ENCODE results near the gene OCA2.

Gene OCA2

GRCh38 chr15:27932600-27932999 lies 166.5 kb downstream of the OCA2 start:
- no peak for DNase-seq

- DNase-seq = no peak
Observed at GRCh38 chr15:27928386-27928785, 170.7 kb downstream of the OCA2 start.

- DNase-seq = no peak
Observed at GRCh38 chr15:27912283-27912682, 186.8 kb downstream of the OCA2 start.

GRCh38 chr15:27906802-27907201 lies 192.3 kb downstream of the OCA2 start:
- DNase-seq = no peak

- DNase-seq = no peak
Observed at GRCh38 chr15:27903405-27903804, 195.7 kb downstream of the OCA2 start.

- DNase-seq = no peak
Observed at GRCh38 chr15:27902680-27903385, 196.3 kb downstream of the OCA2 start.

GRCh38 chr15:27899583-27900285 lies 199.4 kb downstream of the OCA2 start:
- no peak for DNase-seq

- no peak for DNase-seq
Observed at GRCh38 chr15:27897481-27897880, 201.6 kb downstream of the OCA2 start.

GRCh38 chr15:27894645-27895044 lies 204.5 kb downstream of the OCA2 start:
- no peak for DNase-seq

GRCh38 chr15:27889258-27889657 lies 209.9 kb downstream of the OCA2 start:
- no peak for DNase-seq

- DNase-seq = no peak
Observed at GRCh38 chr15:27885201-27885600, 213.9 kb downstream of the OCA2 start.

- DNase-seq = no peak
Observed at GRCh38 chr15:27884726-27885125, 214.4 kb downstream of the OCA2 start.

GRCh38 chr15:27878841-27879240 lies 220.3 kb downstream of the OCA2 start:
- DNase-seq = no peak

GRCh38 chr15:27873828-27874227 lies 225.3 kb downstream of the OCA2 start:
- DNase-seq = no peak

- no peak for DNase-seq
Observed at GRCh38 chr15:27873039-27873438, 226.1 kb downstream of the OCA2 start.

GRCh38 chr15:27872355-27872754 lies 226.8 kb downstream of the OCA2 start:
- DNase-seq = no peak

- no peak for DNase-seq
Observed at GRCh38 chr15:27871902-27872260, 227.2 kb downstream of the OCA2 start.

- no peak for DNase-seq
Observed at GRCh38 chr15:27871078-27871901, 227.8 kb downstream of the OCA2 start.

- DNase-seq = no peak
Observed at GRCh38 chr15:27870320-27870719, 228.8 kb downstream of the OCA2 start.

GRCh38 chr15:27869697-27870281 lies 229.3 kb downstream of the OCA2 start:
- DNase-seq = no peak

- DNase-seq = no peak
Observed at GRCh38 chr15:27868828-27869404, 230.2 kb downstream of the OCA2 start.

GRCh38 chr15:27867861-27868260 lies 231.3 kb downstream of the OCA2 start:
- no peak for DNase-seq
